ENCODE measurements around the gene TBR1. TPM values are rescaled to one million over a fixed set of nuclear protein-coding genes. Genes with fewer than 3 reads are reported as not detected.

The TBR1 gene
- total and polyA plus RNA-seq, 10 of the 15 experiments (the other 5 are each of a cell fraction or from before 2014, with no cell fraction given) = 0.01 TPM; not detected in 9

DNA sequence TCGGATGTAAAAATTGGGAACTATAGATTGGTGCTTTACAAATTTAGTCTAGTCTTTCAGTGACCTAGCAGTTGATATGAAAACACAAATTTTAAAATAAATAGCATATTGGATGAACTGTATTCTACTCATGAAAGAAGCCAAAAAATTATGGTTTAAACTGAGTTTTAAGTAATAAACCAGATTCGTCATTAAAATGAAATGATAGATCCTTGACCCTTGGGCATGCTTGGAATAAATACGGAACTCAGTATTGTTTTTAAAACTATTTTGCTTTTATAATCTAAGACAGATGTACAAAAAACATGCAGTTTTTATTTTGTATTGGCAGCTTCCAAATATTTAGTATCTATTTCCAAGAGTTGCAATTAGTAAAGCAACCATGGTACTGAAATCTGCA is 34.6 kb upstream of the TBR1 start:
- CTCF ChIA-PET = interaction anchor here (0.7 to 0.8 kb wide), 2 partner anchors 12 to 22 kb away, joined by 3 read pairs; no protein-coding TSS in a partner anchor
- FAIRE-seq (no peak), DNase-seq (ENCODE audit: low read depth, low spot score) (no peak), ATAC-seq (no peak)
- intact Hi-C loops (cut with micrococcal nuclease; ENCODE audit: unreplicated experiment) = loop anchor here (10.0 kb wide), 2 partner anchors 217 to 933 kb away; partner anchors contain the start of genes IFIH1 and TANK
- POLR2A ChIA-PET = interaction anchor here (0.6 kb wide), 1 partner anchor 217 kb away, joined by 4 read pairs; no protein-coding TSS in a partner anchor
- in situ Hi-C loops (cut with MboI) = loop anchor here (25.0 kb wide), 1 partner anchor 931 kb away; the partner anchor contains the start of gene IFIH1
- no peaks in the 10 kb centered on the region; a peak in 2 of 4 replicates for H3K36me3 ChIP-seq (ENCODE audit: control insufficient read depth in 2 of 2, insufficient read depth in 2 of 2, low read length in 1 of 2)
- SMC1A ChIA-PET (ENCODE audit: uncharacterized antibody, unreplicated experiment) = interaction anchor here (0.7 to 2.7 kb wide), 4 partner anchors 9 to 25 kb away, joined by 3 to 13 read pairs (median 6); no protein-coding TSS in a partner anchor
- H3K4me1 ChIP-seq (ENCODE audit: control insufficient read depth, insufficient read depth, low read length) = peaks cover 17% of the 10 kb centered on the region
- H3K4me2 ChIP-seq (ENCODE audit: control insufficient read depth, insufficient read depth) = no peak overlapping the region
- RAD21 ChIA-PET (ENCODE audit: unreplicated experiment) = interaction anchor here (0.6 to 1.1 kb wide), 4 partner anchors 8 to 73 kb away, joined by 3 to 4 read pairs (median 3); partner anchors contain the start of gene PSMD14
- no peak overlapping the region for H3K27ac ChIP-seq (ENCODE audit: control insufficient read depth, insufficient read depth)
- no peak overlapping the region for H2AFZ ChIP-seq (ENCODE audit: control insufficient read depth, low read depth, low read length)
- no TSS peak for BruUV-seq (replicated peaks)
- no peaks in the 10 kb centered on the region for H3K9me3 ChIP-seq (replicated peaks; ENCODE audit: control insufficient read depth, insufficient read depth, low read length)
- no peaks in the 10 kb centered on the region for H4K20me1 ChIP-seq (ENCODE audit: control insufficient read depth, insufficient read depth)
- no peak overlapping the region for H3K4me3 ChIP-seq
- WGBS (ENCODE audit: insufficient coverage, insufficient replicate concordance, low lambda C conversion rate, missing lambda C conversion rate) = 97% methylated on average over 3 of the region's 3 CpGs
- H3K79me2 ChIP-seq (ENCODE audit: control insufficient read depth, insufficient read depth, low read length) = no peaks in the 10 kb centered on the region
- H3K9ac ChIP-seq (ENCODE audit: control insufficient read depth, insufficient read depth, low read length) = no peak overlapping the region
- H3K27me3 ChIP-seq (replicated peaks in 1 of 2; ENCODE audit: control insufficient read depth in 2 of 2, insufficient read depth in 2 of 2, low read length in 1 of 2) = no peaks in the 10 kb centered on the region
- TF ChIP-seq SMAD5 (IDR thresholded peaks at IDR 0.05; ENCODE audit: low read depth) (no peak), NRF1 (conservative IDR thresholded peaks at IDR 0.05; ENCODE audit: low read depth, low read length) (no peak), YBX1 (IDR thresholded peaks at IDR 0.05) (no peak), HDAC2 (IDR thresholded peaks at IDR 0.05) (no peak), NR2C1 (IDR thresholded peaks at IDR 0.05) (no peak), SREBF2 (IDR thresholded peaks at IDR 0.05; ENCODE audit: low read length) (no peak), EZH2 (IDR thresholded peaks at IDR 0.05; ENCODE audit: borderline replicate concordance, control insufficient read depth, low read depth, low read length) (no peak), STAT3 (IDR thresholded peaks at IDR 0.05; ENCODE audit: low read depth, low read length) (no peak), TARDBP (IDR thresholded peaks at IDR 0.05; ENCODE audit: borderline replicate concordance) (no peak), EGR1 (IDR thresholded peaks at IDR 0.05; ENCODE audit: borderline replicate concordance in 1 of 2, low read depth in 2 of 2, low read length in 2 of 2) (no peak), POLR2A (IDR thresholded peaks at IDR 0.05; ENCODE audit: low read depth, low read length) (no peak), BRCA1 (IDR thresholded peaks at IDR 0.05; ENCODE audit: low read depth, low read length) (no peak), BACH1 (IDR thresholded peaks at IDR 0.05; ENCODE audit: borderline replicate concordance) (no peak), MYB (IDR thresholded peaks at IDR 0.05; ENCODE audit: borderline replicate concordance, low read depth, low read length) (no peak), POLR2AphosphoS2 (IDR thresholded peaks at IDR 0.05; ENCODE audit: low read depth, low read length) (no peak), FOS (IDR thresholded peaks at IDR 0.05; ENCODE audit: borderline replicate concordance, extremely low read depth, insufficient read length) (no peak)
- TF ChIP-seq, protein P1, sequence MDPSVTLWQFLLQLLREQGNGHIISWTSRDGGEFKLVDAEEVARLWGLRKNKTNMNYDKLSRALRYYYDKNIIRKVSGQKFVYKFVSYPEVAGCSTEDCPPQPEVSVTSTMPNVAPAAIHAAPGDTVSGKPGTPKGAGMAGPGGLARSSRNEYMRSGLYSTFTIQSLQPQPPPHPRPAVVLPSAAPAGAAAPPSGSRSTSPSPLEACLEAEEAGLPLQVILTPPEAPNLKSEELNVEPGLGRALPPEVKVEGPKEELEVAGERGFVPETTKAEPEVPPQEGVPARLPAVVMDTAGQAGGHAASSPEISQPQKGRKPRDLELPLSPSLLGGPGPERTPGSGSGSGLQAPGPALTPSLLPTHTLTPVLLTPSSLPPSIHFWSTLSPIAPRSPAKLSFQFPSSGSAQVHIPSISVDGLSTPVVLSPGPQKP (IDR thresholded peaks at IDR 0.05; ENCODE audit: low read depth, low read length) = no peak
- TF ChIP-seq, protein P2, sequence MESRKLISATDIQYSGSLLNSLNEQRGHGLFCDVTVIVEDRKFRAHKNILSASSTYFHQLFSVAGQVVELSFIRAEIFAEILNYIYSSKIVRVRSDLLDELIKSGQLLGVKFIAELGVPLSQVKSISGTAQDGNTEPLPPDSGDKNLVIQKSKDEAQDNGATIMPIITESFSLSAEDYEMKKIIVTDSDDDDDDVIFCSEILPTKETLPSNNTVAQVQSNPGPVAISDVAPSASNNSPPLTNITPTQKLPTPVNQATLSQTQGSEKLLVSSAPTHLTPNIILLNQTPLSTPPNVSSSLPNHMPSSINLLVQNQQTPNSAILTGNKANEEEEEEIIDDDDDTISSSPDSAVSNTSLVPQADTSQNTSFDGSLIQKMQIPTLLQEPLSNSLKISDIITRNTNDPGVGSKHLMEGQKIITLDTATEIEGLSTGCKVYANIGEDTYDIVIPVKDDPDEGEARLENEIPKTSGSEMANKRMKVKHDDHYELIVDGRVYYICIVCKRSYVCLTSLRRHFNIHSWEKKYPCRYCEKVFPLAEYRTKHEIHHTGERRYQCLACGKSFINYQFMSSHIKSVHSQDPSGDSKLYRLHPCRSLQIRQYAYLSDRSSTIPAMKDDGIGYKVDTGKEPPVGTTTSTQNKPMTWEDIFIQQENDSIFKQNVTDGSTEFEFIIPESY (IDR thresholded peaks at IDR 0.05) = no peak
- TF ChIP-seq, protein P3, sequence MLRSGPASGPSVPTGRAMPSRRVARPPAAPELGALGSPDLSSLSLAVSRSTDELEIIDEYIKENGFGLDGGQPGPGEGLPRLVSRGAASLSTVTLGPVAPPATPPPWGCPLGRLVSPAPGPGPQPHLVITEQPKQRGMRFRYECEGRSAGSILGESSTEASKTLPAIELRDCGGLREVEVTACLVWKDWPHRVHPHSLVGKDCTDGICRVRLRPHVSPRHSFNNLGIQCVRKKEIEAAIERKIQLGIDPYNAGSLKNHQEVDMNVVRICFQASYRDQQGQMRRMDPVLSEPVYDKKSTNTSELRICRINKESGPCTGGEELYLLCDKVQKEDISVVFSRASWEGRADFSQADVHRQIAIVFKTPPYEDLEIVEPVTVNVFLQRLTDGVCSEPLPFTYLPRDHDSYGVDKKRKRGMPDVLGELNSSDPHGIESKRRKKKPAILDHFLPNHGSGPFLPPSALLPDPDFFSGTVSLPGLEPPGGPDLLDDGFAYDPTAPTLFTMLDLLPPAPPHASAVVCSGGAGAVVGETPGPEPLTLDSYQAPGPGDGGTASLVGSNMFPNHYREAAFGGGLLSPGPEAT (IDR thresholded peaks at IDR 0.05; ENCODE audit: low read depth) = no peak

All from GM12878 (cell line).